Kidney epithelial cell (primary cell): ENCODE measurements around the gene DNER. TPM values are rescaled to one million over a fixed set of nuclear protein-coding genes. Genes with fewer than 3 reads are reported as not detected.

Source experiments
- DNase-seq: peaks from one replicate; pipeline ENCODE4 v3.0.0-alpha.2; 2010; ENCODE audit warnings: low read depth
- H3K27me3 ChIP-seq: 2 replicates; pipeline ENCODE4 v1.6.0; 2011; ENCODE audit warnings: low read length; ENCODE audit not compliant: control insufficient read depth, insufficient read depth
- H3K36me3 ChIP-seq: 2 replicates; pipeline ENCODE4 v1.5.1; 2011; ENCODE audit warnings: low read length; ENCODE audit not compliant: control insufficient read depth, insufficient read depth
- H3K4me3 ChIP-seq: 2 replicates; pipeline ENCODE4 v1.5.1; 2011; ENCODE audit warnings: low read depth, mild to moderate bottlenecking, control low read depth, low read length
- total RNA-seq: library from RNA; depleted of rRNA; stranded (reverse); fragments of >200 nt; gene quantifications from 2 replicates; pipeline ENCODE4 v1.2.3, GENCODE V29; 2015
- TF ChIP-seq, protein P1 (sequence below): IDR thresholded peaks from 2 replicates; pipeline ENCODE4 v1.5.1; 2011; ENCODE audit warnings: mild to moderate bottlenecking, moderate library complexity, low read length, control low read depth, inconsistent platforms; ENCODE audit not compliant: insufficient read depth, poor library complexity, severe bottlenecking

Gene DNER
- total RNA-seq, 1 donor from 2014 or later: 5.5 TPM

DNA sequence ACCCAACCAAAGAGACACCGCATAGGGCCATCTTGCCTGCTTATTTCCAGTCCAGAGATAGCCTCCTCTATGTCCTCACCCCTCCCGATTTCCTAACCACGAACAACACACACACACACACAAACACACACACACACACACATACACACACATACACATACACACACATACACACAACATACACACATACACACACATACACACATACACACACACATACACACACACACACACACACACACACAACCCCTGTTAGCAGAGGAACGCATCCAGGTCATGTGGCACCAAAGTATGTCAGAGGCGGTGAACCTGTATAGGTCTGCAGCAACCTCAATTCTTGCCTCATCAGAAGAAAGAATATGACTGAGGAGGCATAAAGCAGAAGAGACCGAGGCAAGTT lies 18.5 kb upstream of the DNER start:
- no peaks in the 10 kb centered on the region for H3K36me3 ChIP-seq
- H3K27me3 ChIP-seq: no peaks in the 10 kb centered on the region
- TF ChIP-seq, protein P1, sequence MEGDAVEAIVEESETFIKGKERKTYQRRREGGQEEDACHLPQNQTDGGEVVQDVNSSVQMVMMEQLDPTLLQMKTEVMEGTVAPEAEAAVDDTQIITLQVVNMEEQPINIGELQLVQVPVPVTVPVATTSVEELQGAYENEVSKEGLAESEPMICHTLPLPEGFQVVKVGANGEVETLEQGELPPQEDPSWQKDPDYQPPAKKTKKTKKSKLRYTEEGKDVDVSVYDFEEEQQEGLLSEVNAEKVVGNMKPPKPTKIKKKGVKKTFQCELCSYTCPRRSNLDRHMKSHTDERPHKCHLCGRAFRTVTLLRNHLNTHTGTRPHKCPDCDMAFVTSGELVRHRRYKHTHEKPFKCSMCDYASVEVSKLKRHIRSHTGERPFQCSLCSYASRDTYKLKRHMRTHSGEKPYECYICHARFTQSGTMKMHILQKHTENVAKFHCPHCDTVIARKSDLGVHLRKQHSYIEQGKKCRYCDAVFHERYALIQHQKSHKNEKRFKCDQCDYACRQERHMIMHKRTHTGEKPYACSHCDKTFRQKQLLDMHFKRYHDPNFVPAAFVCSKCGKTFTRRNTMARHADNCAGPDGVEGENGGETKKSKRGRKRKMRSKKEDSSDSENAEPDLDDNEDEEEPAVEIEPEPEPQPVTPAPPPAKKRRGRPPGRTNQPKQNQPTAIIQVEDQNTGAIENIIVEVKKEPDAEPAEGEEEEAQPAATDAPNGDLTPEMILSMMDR: no peak
- H3K4me3 ChIP-seq: no peak overlapping the region
- DNase-seq: no peak

DNA sequence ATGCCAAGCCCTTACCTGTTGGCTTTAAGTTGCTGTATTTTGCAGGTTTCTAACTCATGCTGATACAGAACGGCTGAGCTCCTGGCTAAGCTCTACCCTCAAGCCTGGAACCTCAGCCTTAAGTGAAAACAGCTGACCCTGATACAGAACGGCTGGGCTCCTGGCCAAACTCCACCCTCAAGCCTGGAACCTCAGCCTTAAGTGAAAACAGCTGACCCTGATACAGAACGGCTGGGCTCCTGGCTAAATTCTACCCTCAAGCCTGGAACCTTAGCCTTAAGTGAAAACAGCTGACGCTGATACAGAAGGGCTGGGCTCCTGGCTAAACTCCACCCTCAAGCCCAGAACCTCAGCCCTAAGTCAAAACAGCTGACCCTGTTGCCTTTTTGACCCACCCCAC lies 17.6 kb upstream of the DNER start:
- TF ChIP-seq, protein P1: no peak
- H3K27me3 ChIP-seq: no peaks in the 10 kb centered on the region
- H3K36me3 ChIP-seq: no peaks in the 10 kb centered on the region
- no peak overlapping the region for H3K4me3 ChIP-seq
- DNase-seq: no peak

DNA sequence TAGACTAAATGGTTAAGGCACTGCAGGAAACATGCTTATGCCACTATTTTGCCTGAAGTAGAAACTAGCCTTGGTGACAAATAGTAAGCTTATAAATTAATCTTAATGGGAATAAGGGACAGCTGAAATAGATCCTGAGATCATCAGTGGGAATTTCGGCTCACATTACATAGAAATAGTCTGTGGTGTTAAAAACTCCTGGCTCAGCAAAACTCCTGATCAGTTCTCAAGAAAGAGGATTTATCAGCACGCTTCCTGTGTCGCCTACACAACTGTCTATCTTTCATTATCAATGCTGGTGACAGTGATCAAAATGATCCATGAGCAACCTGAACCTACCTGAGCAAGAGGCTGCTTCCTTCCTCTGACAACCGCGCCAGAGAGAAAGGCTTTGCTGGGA lies 17.0 kb upstream of the DNER start:
- Histone ChIP-seq H3K4me3 (no peak overlapping the region), H3K36me3 (no peaks in the 10 kb centered on the region), H3K27me3 (no peaks in the 10 kb centered on the region)
- TF ChIP-seq, protein P1: no peak
- DNase-seq: no peak

DNA sequence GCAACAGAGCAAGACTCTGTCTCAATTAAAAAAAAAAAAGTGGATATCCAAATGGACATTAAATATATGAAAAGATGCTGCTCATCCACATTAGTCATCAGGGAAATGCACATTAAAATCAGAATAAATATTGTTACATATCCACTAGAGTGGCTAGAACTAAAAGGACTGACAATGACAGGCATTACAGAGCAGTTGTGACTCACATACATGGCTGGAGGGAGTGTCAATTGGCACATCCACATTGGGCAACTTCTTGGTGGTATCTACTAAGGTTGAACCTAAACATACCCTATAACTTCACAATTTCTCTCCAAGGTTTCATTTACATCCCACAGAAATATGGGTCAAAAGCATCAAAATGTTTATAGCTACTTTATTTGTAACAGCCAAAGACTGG lies 14.0 kb upstream of the DNER start:
- TF ChIP-seq, protein P1: no peak
- H3K36me3 ChIP-seq: no peaks in the 10 kb centered on the region
- DNase-seq: no peak
- H3K4me3 ChIP-seq: no peak overlapping the region
- no peaks in the 10 kb centered on the region for H3K27me3 ChIP-seq

DNA sequence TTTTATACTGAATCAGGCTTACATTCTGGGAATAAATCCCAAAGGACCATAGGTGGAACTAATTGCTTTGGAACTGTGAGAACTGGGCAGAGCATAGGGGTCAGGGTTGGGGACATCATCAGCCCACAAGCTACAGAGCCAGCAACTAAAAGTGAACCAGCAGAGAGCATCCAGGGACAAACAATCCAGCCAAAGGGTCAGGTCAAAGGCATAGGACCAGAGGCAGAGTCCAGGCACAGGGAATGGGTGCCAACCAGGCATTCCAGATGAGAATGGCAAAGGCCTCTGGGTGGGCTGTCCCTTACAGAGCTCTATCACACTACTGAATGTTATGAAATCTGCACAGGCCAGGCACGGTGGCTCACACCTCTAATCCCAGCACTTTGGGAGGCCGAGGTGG lies 12.3 kb upstream of the DNER start:
- no peaks in the 10 kb centered on the region for H3K36me3 ChIP-seq

More for the DNA sequence above, 12.3 kb upstream of the DNER start:
- no peak for DNase-seq
- Histone ChIP-seq H3K27me3 (no peaks in the 10 kb centered on the region), H3K4me3 (no peak overlapping the region)
- TF ChIP-seq, protein P1: no peak
